H9 (cell line): ENCODE data around the gene DACT3. TPM values are rescaled to one million over a fixed set of nuclear protein-coding genes. Genes with fewer than 3 reads are reported as not detected.

ENCODE experiments used
- DNase-seq: peaks from one replicate; pipeline ENCODE4 v3.0.0-alpha.2; 2017
- H2AFZ ChIP-seq: one replicate; pipeline ENCODE4 v1.6.1; 2013; ENCODE audit warnings: mild to moderate bottlenecking, low read length, control low read depth, moderate library complexity
- H2AK5ac ChIP-seq: 2 replicates; pipeline ENCODE4 v1.6.1; 2013; ENCODE audit warnings: low read length, control low read depth, mixed read lengths; ENCODE audit not compliant: insufficient read length
- H2BK120ac ChIP-seq: one replicate; pipeline ENCODE4 v1.6.1; 2013; ENCODE audit warnings: low read depth, mild to moderate bottlenecking, low read length, control low read depth, inconsistent platforms; ENCODE audit not compliant: poor library complexity, severe bottlenecking
- H2BK12ac ChIP-seq: 2 replicates; pipeline ENCODE4 v1.6.1; 2013; ENCODE audit warnings: low read length, control low read depth, mixed read lengths, low read depth; ENCODE audit not compliant: insufficient read length
- H2BK15ac ChIP-seq: 2 replicates; pipeline ENCODE4 v1.6.1; 2013; ENCODE audit warnings: low read depth, low read length, control low read depth
- H2BK20ac ChIP-seq: one replicate; pipeline ENCODE4 v1.6.1; 2013; ENCODE audit warnings: low read depth, mild to moderate bottlenecking, low read length, control low read depth, inconsistent platforms; ENCODE audit not compliant: poor library complexity, severe bottlenecking
- H2BK5ac ChIP-seq: 2 replicates; pipeline ENCODE4 v1.6.1; 2013; ENCODE audit warnings: low read length, control low read depth, mixed read lengths; ENCODE audit not compliant: insufficient read length
- H3K14ac ChIP-seq: 2 replicates; pipeline ENCODE4 v1.6.1; 2013; ENCODE audit warnings: low read length, control low read depth; ENCODE audit not compliant: insufficient read depth
- H3K18ac ChIP-seq: 2 replicates; pipeline ENCODE4 v1.6.1; 2013; ENCODE audit warnings: low read depth, mild to moderate bottlenecking, mixed read lengths, low read length, control low read depth; ENCODE audit not compliant: insufficient read length
- H3K23ac ChIP-seq: 2 replicates; pipeline ENCODE4 v1.6.1; 2013; ENCODE audit warnings: low read length, control low read depth, mixed read lengths, low read depth; ENCODE audit not compliant: insufficient read length
- H3K23me2 ChIP-seq: 2 replicates; pipeline ENCODE4 v1.6.1; 2013; ENCODE audit warnings: low read depth, mild to moderate bottlenecking, mixed read lengths, low read length, control low read depth; ENCODE audit not compliant: insufficient read length, poor library complexity, severe bottlenecking
- H3K27ac ChIP-seq: 2 replicates; pipeline ENCODE4 v1.5.1; 2013; ENCODE audit warnings: low read length, control low read depth, mixed read lengths, low read depth; ENCODE audit not compliant: insufficient read length
- H3K27me3 ChIP-seq: 2 replicates; pipeline ENCODE4 v1.6.1; 2013; ENCODE audit warnings: low read length, control low read depth, inconsistent platforms; ENCODE audit not compliant: insufficient read depth
- H3K4ac ChIP-seq: 2 replicates; pipeline ENCODE4 v1.6.1; 2013; ENCODE audit warnings: low read depth, mild to moderate bottlenecking, control low read depth, inconsistent platforms, low read length, moderate library complexity
- H3K4me1 ChIP-seq: 2 replicates; pipeline ENCODE4 v1.6.1; 2013; ENCODE audit warnings: low read length, control low read depth, inconsistent platforms; ENCODE audit not compliant: insufficient read depth
- H3K4me2 ChIP-seq: 2 replicates; pipeline ENCODE4 v1.6.1; 2013; ENCODE audit warnings: low read length, control low read depth, mixed read lengths; ENCODE audit not compliant: insufficient read length, insufficient read depth
- H3K56ac ChIP-seq: 2 replicates; pipeline ENCODE4 v1.6.1; 2013; ENCODE audit warnings: low read depth, mild to moderate bottlenecking, mixed read lengths, low read length, control low read depth; ENCODE audit not compliant: insufficient read length
- H3K79me1 ChIP-seq: 2 replicates; pipeline ENCODE4 v1.6.1; 2013; ENCODE audit warnings: low read depth, mild to moderate bottlenecking, moderate library complexity, low read length, control low read depth, inconsistent platforms; ENCODE audit not compliant: insufficient read depth, poor library complexity, severe bottlenecking
- H3K79me2 ChIP-seq: 2 replicates; pipeline ENCODE4 v1.6.1; 2013; ENCODE audit warnings: low read length, control low read depth, inconsistent platforms; ENCODE audit not compliant: insufficient read depth
- H3K9ac ChIP-seq: 2 replicates; pipeline ENCODE4 v1.6.1; 2013; ENCODE audit warnings: low read length, control low read depth, mixed read lengths; ENCODE audit not compliant: insufficient read length; ENCODE audit errors: extremely low read depth
- H3K9me3 ChIP-seq: one replicate; pipeline ENCODE4 v1.6.1; 2013; ENCODE audit warnings: low read depth, low read length, inconsistent platforms; ENCODE audit not compliant: control insufficient read depth
- H3T11ph ChIP-seq: one replicate; pipeline ENCODE4 v1.6.1; 2013; ENCODE audit warnings: mild to moderate bottlenecking, low read length, control low read depth, inconsistent platforms
- H4K20me1 ChIP-seq: one replicate; pipeline ENCODE4 v1.6.1; 2013; ENCODE audit not compliant: control insufficient read depth, insufficient read length, insufficient read depth
- H4K5ac ChIP-seq: 2 replicates; pipeline ENCODE4 v1.6.1; 2013; ENCODE audit warnings: low read depth, mild to moderate bottlenecking, mixed read lengths, low read length, control low read depth; ENCODE audit not compliant: insufficient read length
- H4K8ac ChIP-seq: replicated peaks from 2 replicates; pipeline ENCODE4 v1.6.1; 2013; ENCODE audit warnings: low read length, control low read depth, mixed read lengths, low read depth; ENCODE audit not compliant: insufficient read length
- H4K91ac ChIP-seq: 2 replicates; pipeline ENCODE4 v1.6.1; 2013; ENCODE audit warnings: low read depth, mild to moderate bottlenecking, moderate library complexity, mixed read lengths, low read length, control low read depth; ENCODE audit not compliant: insufficient read length
- H3K27ac Mint-ChIP-seq, 3 experiments: 2 replicates in 2 of 3; 3 replicates in 1 of 3; pipeline ENCODE4 v1.8.0; 2020 to 2021; ENCODE audit warnings: mixed read lengths in 3 of 3, mild to moderate bottlenecking in 1 of 3, moderate library complexity in 1 of 3
- H3K27me3 Mint-ChIP-seq: 2 replicates; pipeline ENCODE4 v1.8.0; 2021; ENCODE audit warnings: low read depth, mild to moderate bottlenecking, moderate library complexity, mixed read lengths
- H3K36me3 Mint-ChIP-seq, 3 experiments: 2 replicates in 2 of 3; 3 replicates in 1 of 3; pipeline ENCODE4 v1.8.0; 2020 to 2021; ENCODE audit warnings: low read depth in 3 of 3, mixed read lengths in 3 of 3; ENCODE audit not compliant: insufficient read depth in 1 of 3
- H3K4me1 Mint-ChIP-seq, 2 experiments: 2 replicates each; pipeline ENCODE4 v1.8.0; 2020; ENCODE audit warnings: mixed read lengths in 2 of 2
- H3K4me3 Mint-ChIP-seq, 2 experiments: 2 replicates in 1 of 2; 3 replicates in 1 of 2; pipeline ENCODE4 v1.8.0; 2020 to 2021; ENCODE audit warnings: mild to moderate bottlenecking in 2 of 2, mixed read lengths in 2 of 2, moderate library complexity in 1 of 2
- H3K9me3 Mint-ChIP-seq, 2 experiments: 2 replicates in 1 of 2; 3 replicates in 1 of 2; pipeline ENCODE4 v1.8.0; 2020; ENCODE audit warnings: mild to moderate bottlenecking in 2 of 2, mixed read lengths in 2 of 2, moderate library complexity in 1 of 2
- WGBS: extraction: QIAGEN DNeasy Blood & Tissue Kit; methylation state at CpG from one replicate; pipeline ENCODE4 v1.1.7; 2013; ENCODE audit warnings: missing lambda C conversion rate, low lambda C conversion rate, mixed read lengths; ENCODE audit not compliant: insufficient read length; ENCODE audit errors: extremely low coverage; 5-methylcytosine and 5-hydroxymethylcytosine counted together
- total RNA-seq: library from RNA; stranded (reverse); gene quantifications from 2 replicates; pipeline ENCODE4 v1.2.1, GENCODE V29; 2021
- TF ChIP-seq, protein P1 (sequence below): fragments of 200-600 bp; sonication (generic); conservative IDR thresholded peaks from 3 replicates; pipeline ENCODE4 v1.8.0; 2021; ENCODE audit warnings: antibody characterized with exemption, mild to moderate bottlenecking

The DACT3 gene
- total RNA-seq, 1 experiment from 2014 or later = 0.87 TPM

DNA sequence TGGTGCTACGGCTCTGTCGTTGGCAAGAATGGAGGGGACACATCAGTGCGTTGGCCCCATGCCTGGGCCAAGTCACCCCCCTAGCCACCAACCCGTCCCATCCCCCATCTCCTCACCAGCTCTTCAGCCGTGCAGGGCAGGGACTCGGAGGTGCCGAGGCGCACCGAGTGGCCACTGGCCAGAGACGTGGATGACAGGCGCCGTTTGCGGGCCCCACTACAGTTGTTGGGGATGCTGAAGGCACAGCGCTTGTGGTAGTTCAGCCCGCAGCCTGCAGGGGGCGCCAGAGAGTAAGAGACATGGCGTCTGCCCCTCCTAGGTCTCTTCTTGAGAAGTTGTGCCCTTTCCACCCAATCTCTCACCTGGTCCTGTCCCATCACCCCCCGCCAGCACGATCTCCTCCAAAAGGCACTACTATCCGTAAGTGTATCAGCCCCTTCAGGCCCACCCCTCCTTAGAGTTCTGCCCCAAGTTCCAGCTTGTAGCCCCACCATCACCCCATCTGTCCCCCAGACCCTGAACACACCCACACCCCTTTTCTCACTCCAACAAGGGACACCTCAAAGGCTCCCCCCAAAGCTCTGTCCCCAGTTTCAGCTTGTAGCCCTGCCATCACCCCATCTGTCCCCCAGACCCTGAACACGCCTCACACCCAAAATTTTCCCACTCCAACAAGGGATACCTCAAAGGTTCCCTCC lies 43.5 kb upstream of the DACT3 start:
- Histone ChIP-seq H3K18ac (no peak overlapping the region), H2AK5ac (no peak overlapping the region), H4K91ac (no peak overlapping the region), H3K4ac (no peak overlapping the region), H2AFZ (no peak overlapping the region), H3K23me2 (no peaks in the 10 kb centered on the region), H3K27ac (no peak overlapping the region), H4K5ac (no peak overlapping the region), H3K9me3 (no peaks in the 10 kb centered on the region), H2BK120ac (no peak overlapping the region), H4K8ac (no peak overlapping the region), H2BK5ac (no peak overlapping the region), H3K14ac (no peak overlapping the region), H4K20me1 (no peaks in the 10 kb centered on the region), H2BK12ac (no peak overlapping the region), H3K56ac (no peak overlapping the region), H3K9ac (no peak overlapping the region), H2BK20ac (no peak overlapping the region), H3K79me2 (no peaks in the 10 kb centered on the region), H3K4me1 (no peaks in the 10 kb centered on the region), H3K79me1 (no peaks in the 10 kb centered on the region), H3K4me2 (no peak overlapping the region), H3K27me3 (no peaks in the 10 kb centered on the region), H3T11ph (no peak overlapping the region), H3K23ac (no peak overlapping the region), H2BK15ac (no peak overlapping the region)
- H3K4me1 Mint-ChIP-seq = peaks cover 2 to 3% of the 10 kb centered on the region in 2 experiments
- peaks cover 33 to 75% (median 67%) of the 10 kb centered on the region in 3 experiments for H3K36me3 Mint-ChIP-seq
- TF ChIP-seq, protein P1, sequence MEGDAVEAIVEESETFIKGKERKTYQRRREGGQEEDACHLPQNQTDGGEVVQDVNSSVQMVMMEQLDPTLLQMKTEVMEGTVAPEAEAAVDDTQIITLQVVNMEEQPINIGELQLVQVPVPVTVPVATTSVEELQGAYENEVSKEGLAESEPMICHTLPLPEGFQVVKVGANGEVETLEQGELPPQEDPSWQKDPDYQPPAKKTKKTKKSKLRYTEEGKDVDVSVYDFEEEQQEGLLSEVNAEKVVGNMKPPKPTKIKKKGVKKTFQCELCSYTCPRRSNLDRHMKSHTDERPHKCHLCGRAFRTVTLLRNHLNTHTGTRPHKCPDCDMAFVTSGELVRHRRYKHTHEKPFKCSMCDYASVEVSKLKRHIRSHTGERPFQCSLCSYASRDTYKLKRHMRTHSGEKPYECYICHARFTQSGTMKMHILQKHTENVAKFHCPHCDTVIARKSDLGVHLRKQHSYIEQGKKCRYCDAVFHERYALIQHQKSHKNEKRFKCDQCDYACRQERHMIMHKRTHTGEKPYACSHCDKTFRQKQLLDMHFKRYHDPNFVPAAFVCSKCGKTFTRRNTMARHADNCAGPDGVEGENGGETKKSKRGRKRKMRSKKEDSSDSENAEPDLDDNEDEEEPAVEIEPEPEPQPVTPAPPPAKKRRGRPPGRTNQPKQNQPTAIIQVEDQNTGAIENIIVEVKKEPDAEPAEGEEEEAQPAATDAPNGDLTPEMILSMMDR = peak; percentile 97
- DNase-seq = peak; percentile 88
- WGBS = no CpG with 5 or more reads among the region's 21 CpGs
- H3K4me3 Mint-ChIP-seq = no peak overlapping the region
- H3K27ac Mint-ChIP-seq = peak overlapping the region in 1 of 3 experiments; percentile 2; a peak in 1 of 7 replicates
- no peaks in the 10 kb centered on the region for H3K27me3 Mint-ChIP-seq
- H3K9me3 Mint-ChIP-seq = no peaks in the 10 kb centered on the region
